OCI-LY7 (cell line): Measurements from ENCODE around the gene KREMEN2. TPM values are rescaled to one million over a fixed set of nuclear protein-coding genes. Genes with fewer than 3 reads are reported as not detected.

ENCODE experiments used
- BruUV-seq: library from RNA; stranded (reverse); fragments of 400-500 nt; replicated peaks from 2 replicates; lab custom pipeline; 2021; lab: Mats Ljungman, UMichigan
- CTCF ChIA-PET: fragments of 300-600 bp; sonication (Branson Sonifier 250); formaldehyde crosslinking; loops from one replicate; lab custom pipeline; 2022; ENCODE audit warnings: antibody characterized with exemption; ENCODE audit not compliant: unreplicated experiment; lab: Charles Lee
- POLR2A ChIA-PET: fragments of 300-600 bp; sonication (Branson Sonifier 250); formaldehyde crosslinking; loops from one replicate; lab custom pipeline; 2022; ENCODE audit warnings: antibody characterized with exemption; lab: Charles Lee
- DNase-seq: peaks from one replicate; pipeline ENCODE4 v3.0.0-alpha.2; 2015; ENCODE audit warnings: low spot score
- H2AFZ ChIP-seq: fragments of 200-600 bp; sonication (generic), shearing (Covaris generic); 2 replicates; pipeline ENCODE4 v1.6.1; 2014; ENCODE audit warnings: mild to moderate bottlenecking, antibody characterized with exemption, low read length, moderate library complexity
- H3K27ac ChIP-seq: fragments of 200-600 bp; sonication (generic); 2 replicates; pipeline ENCODE4 v1.5.1; 2014; ENCODE audit warnings: mixed run types, low read depth, mild to moderate bottlenecking, moderate library complexity, low read length, inconsistent platforms; ENCODE audit not compliant: poor library complexity, severe bottlenecking
- H3K36me3 ChIP-seq: fragments of 200-600 bp; sonication (generic); 2 replicates; pipeline ENCODE4 v1.6.1; 2014; ENCODE audit warnings: mild to moderate bottlenecking, antibody characterized with exemption, low read length, moderate library complexity, mixed read lengths; ENCODE audit not compliant: insufficient read depth
- H3K4me1 ChIP-seq: fragments of 200-600 bp; sonication (generic); 2 replicates; pipeline ENCODE4 v1.5.1; 2014; ENCODE audit warnings: mild to moderate bottlenecking, low read length; ENCODE audit not compliant: insufficient read depth, poor library complexity, severe bottlenecking
- H3K4me2 ChIP-seq: fragments of 200-600 bp; sonication (generic); 2 replicates; pipeline ENCODE4 v1.6.1; 2014; ENCODE audit warnings: mild to moderate bottlenecking, low read length
- H3K4me3 ChIP-seq: fragments of 200-600 bp; sonication (generic); 2 replicates; pipeline ENCODE4 v1.5.1; 2014; ENCODE audit warnings: mild to moderate bottlenecking, low read depth, low read length; ENCODE audit not compliant: poor library complexity, severe bottlenecking
- H3K79me2 ChIP-seq: fragments of 200-600 bp; sonication (generic); 2 replicates; pipeline ENCODE4 v1.6.1; 2016; ENCODE audit warnings: low read depth, mild to moderate bottlenecking, low read length, moderate library complexity, mixed read lengths; ENCODE audit not compliant: insufficient read depth
- H3K9me2 ChIP-seq: fragments of 200-600 bp; sonication (generic); 2 replicates; pipeline ENCODE4 v1.6.1; 2016; ENCODE audit warnings: mild to moderate bottlenecking, low read length, mixed read lengths; ENCODE audit not compliant: insufficient read depth
- H3K9me3 ChIP-seq: fragments of 200-600 bp; sonication (generic); 2 replicates; pipeline ENCODE4 v1.6.1; 2014; ENCODE audit warnings: mild to moderate bottlenecking, mixed run types, low read length, mixed read lengths
- H4K20me1 ChIP-seq: fragments of 200-600 bp; sonication (generic); 2 replicates; pipeline ENCODE4 v1.6.1; 2014; ENCODE audit warnings: mild to moderate bottlenecking, antibody characterized with exemption, low read length, moderate library complexity, mixed read lengths; ENCODE audit not compliant: insufficient read depth
- CTCF ChIP-seq: fragments of 200-600 bp; sonication (generic); conservative IDR thresholded peaks from 2 replicates; pipeline ENCODE4 v1.5.1; 2014; ENCODE audit warnings: mild to moderate bottlenecking, antibody characterized with exemption, low read length, moderate library complexity, mixed read lengths
- EZH2phosphoT487 ChIP-seq: fragments of 200-600 bp; sonication (generic); IDR thresholded peaks from 2 replicates; pipeline ENCODE4 v1.6.1; 2018; ENCODE audit warnings: low read depth, borderline replicate concordance, mild to moderate bottlenecking, mixed run types, antibody characterized with exemption, low read length, moderate library complexity, mixed read lengths
- intact Hi-C: fragments of 100-400 bp; cut with micrococcal nuclease; formaldehyde crosslinking; loops from one replicate; pipeline ENCODE4 v1.10.0; 2022; ENCODE audit not compliant: unreplicated experiment
- total RNA-seq, 2 experiments: library from RNA; depleted of rRNA in 1 of 2; stranded (reverse); fragments of >200 nt in 1 of 2; shearing (Covaris generic) in 1 of 2; gene quantifications; 2 replicates each; pipeline ENCODE4 v1.2.3, GENCODE V29; 2014 to 2022

Gene KREMEN2
- total RNA-seq, 2 experiments from 2014 or later = 0.09 TPM; not detected in 1

DNA sequence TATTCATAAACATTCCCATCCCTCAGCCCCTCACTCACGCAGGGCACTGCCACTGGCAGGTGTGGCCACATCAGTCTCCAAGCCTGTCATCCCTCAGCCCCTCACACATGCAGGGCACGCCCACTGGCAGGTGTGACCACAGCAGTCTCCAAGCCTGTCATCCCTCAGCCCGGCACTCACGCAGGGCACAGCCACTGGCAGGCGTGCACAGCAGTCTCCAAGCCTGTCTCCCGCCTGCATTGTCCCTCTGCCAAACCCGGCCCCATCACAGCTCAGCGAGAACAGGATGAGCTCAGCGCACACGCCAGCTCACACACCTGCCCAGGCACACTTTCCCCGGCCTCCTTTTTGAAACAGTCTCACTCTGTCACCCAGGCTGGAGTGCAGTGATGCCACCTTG is 11.4 kb upstream of the KREMEN2 start:
- no peaks in the 10 kb centered on the region for H3K9me3 ChIP-seq
- no peak for TF ChIP-seq EZH2phosphoT487
- no peak for TF ChIP-seq CTCF
- intact Hi-C loops = no loop called here
- H2AFZ ChIP-seq = no peak overlapping the region
- H3K4me3 ChIP-seq = no peak overlapping the region
- H3K9me2 ChIP-seq = no peaks in the 10 kb centered on the region
- BruUV-seq = no TSS peak
- ChIA-PET POLR2A (interaction anchor here (0.6 to 0.7 kb wide), 2 partner anchors 17 to 23 kb away, joined by 3 read pairs; partner anchors contain the start of gene PAQR4), CTCF (no interaction called here)
- no peaks in the 10 kb centered on the region for H3K36me3 ChIP-seq
- H3K4me2 ChIP-seq = peak overlapping the region; percentile 36
- no peaks in the 10 kb centered on the region for H4K20me1 ChIP-seq
- DNase-seq = no peak
- no peaks in the 10 kb centered on the region for H3K79me2 ChIP-seq
- H3K4me1 ChIP-seq = peaks cover 43% of the 10 kb centered on the region
- no peak overlapping the region for H3K27ac ChIP-seq

GRCh38 chr16:2953706-2954627 is 10.1 kb upstream of the KREMEN2 start:
- H3K36me3 ChIP-seq = no peaks in the 10 kb centered on the region
- no TSS peak for BruUV-seq
- peak overlapping the region; percentile 72; the same call in 1 of the 2 replicates for H2AFZ ChIP-seq
- no peaks in the 10 kb centered on the region for H3K9me2 ChIP-seq
- peak overlapping the region; percentile 22 for H3K4me3 ChIP-seq
- peak overlapping the region; percentile 48 for H3K4me2 ChIP-seq
- ChIA-PET CTCF (no interaction called here), POLR2A (interaction anchor here (0.7 kb wide), 1 partner anchor 27 kb away, joined by 4 read pairs; no protein-coding TSS in a partner anchor)
- H3K27ac ChIP-seq = peak overlapping the region; percentile 65
- intact Hi-C loops = loop anchor here (1.0 kb wide), 1 partner anchor 11 kb away; no protein-coding TSS in a partner anchor
- TF ChIP-seq CTCF (no peak), EZH2phosphoT487 (no peak)
- H3K9me3 ChIP-seq = no peaks in the 10 kb centered on the region
- no peaks in the 10 kb centered on the region for H4K20me1 ChIP-seq
- DNase-seq = peak; percentile 88
- peaks cover 44% of the 10 kb centered on the region for H3K4me1 ChIP-seq
- H3K79me2 ChIP-seq = no peaks in the 10 kb centered on the region
